ENCODE results near the gene KRT13. TPM values are rescaled to one million over a fixed set of nuclear protein-coding genes. Genes with fewer than 3 reads are reported as not detected.

Gene KRT13
- total and polyA plus RNA-seq, 2 experiments from 2014 or later, result not detected

GRCh38 chr17:41528959-41529353 is 23.5 kb upstream of the KRT13 start:
- Mint-ChIP-seq H3K36me3 (ENCODE audit: low read depth) (peaks cover 27% of the 10 kb centered on the region), H3K4me1 (peaks cover 27% of the 10 kb centered on the region), H3K9me3 (no peaks in the 10 kb centered on the region; the same call in 2 of the 3 replicates), H3K27me3 (ENCODE audit: insufficient read depth, low read depth, poor library complexity) (peaks cover 21% of the 10 kb centered on the region), H3K4me3 (peak overlapping the region; percentile 92), H3K27ac (peak overlapping the region; percentile 89)
- H3K27ac ChIP-seq (ENCODE audit: low read depth), result no peak overlapping the region
- peaks cover 15% of the 10 kb centered on the region for H3K4me1 ChIP-seq (ENCODE audit: insufficient read depth)
- ATAC-seq (no peak), DNase-seq (ENCODE audit: low spot score) (peak; percentile 38)
- peaks cover 9% of the 10 kb centered on the region; the same call in 1 of the 2 replicates for H4K20me1 ChIP-seq (replicated peaks; ENCODE audit: insufficient read depth)
- no peaks in the 10 kb centered on the region for H3K27me3 ChIP-seq (ENCODE audit: insufficient read depth)
- TF ChIP-seq CTCF (conservative IDR thresholded peaks at IDR 0.05; ENCODE audit: low read depth in 2 of 2) (no peak), ZNF331 (CRISPR knock-in tag; IDR thresholded peaks at IDR 0.05; ENCODE audit: low read depth) (no peak), EZH2phosphoT487 (IDR thresholded peaks at IDR 0.05; ENCODE audit: unreplicated experiment) (no peak), POLR2AphosphoS5 (IDR thresholded peaks at IDR 0.05; ENCODE audit: low read depth) (no peak)
- peak overlapping the region; percentile 38; the same call in 1 of the 2 replicates for H2AFZ ChIP-seq
- H3K79me2 ChIP-seq (replicated peaks; ENCODE audit: insufficient read depth), result peaks cover 11% of the 10 kb centered on the region
- no peaks in the 10 kb centered on the region for H3K36me3 ChIP-seq (ENCODE audit: insufficient read depth)
- H3F3A ChIP-seq (replicated peaks; ENCODE audit: low read depth), result no peaks in the 10 kb centered on the region
- peak overlapping the region; percentile 92; the same call in 1 of the 2 replicates for H3K4me2 ChIP-seq
- H3K9me2 ChIP-seq (ENCODE audit: insufficient read depth), result no peaks in the 10 kb centered on the region
- no peak overlapping the region for H3K4me3 ChIP-seq

GRCh38 chr17:41527063-41528023 is 21.9 kb upstream of the KRT13 start:
- Histone ChIP-seq H3K4me3 (peak overlapping the region; percentile 97), H3K79me2 (replicated peaks; ENCODE audit: insufficient read depth) (peaks cover 11% of the 10 kb centered on the region), H4K20me1 (replicated peaks; ENCODE audit: insufficient read depth) (peaks cover 9% of the 10 kb centered on the region; the same call in 1 of the 2 replicates), H3K27me3 (ENCODE audit: insufficient read depth) (no peaks in the 10 kb centered on the region), H3K9me2 (ENCODE audit: insufficient read depth) (no peaks in the 10 kb centered on the region), H3K27ac (ENCODE audit: low read depth) (peak overlapping the region; percentile 88; the same call in 1 of the 2 replicates), H3K4me2 (peak overlapping the region; percentile 92), H2AFZ (peak overlapping the region; percentile 81), H3K36me3 (ENCODE audit: insufficient read depth) (0 out of 2 replicates have a peak, but pooled peaks cover 9% of the 10 kb centered on the region), H3F3A (replicated peaks; ENCODE audit: low read depth) (no peaks in the 10 kb centered on the region), H3K4me1 (ENCODE audit: insufficient read depth) (peaks cover 16% of the 10 kb centered on the region)
- H3K4me1 Mint-ChIP-seq, result peaks cover 27% of the 10 kb centered on the region
- peak overlapping the region; percentile 92 for H3K4me3 Mint-ChIP-seq
- H3K9me3 Mint-ChIP-seq, result no peaks in the 10 kb centered on the region; the same call in 2 of the 3 replicates
- TF ChIP-seq REST (IDR thresholded peaks at IDR 0.05; ENCODE audit: unreplicated experiment), result no peak
- 0 out of 4 replicates have a peak, but pooled peaks of 1 of the 2 experiments have one; percentile 11 for TF ChIP-seq CTCF (conservative IDR thresholded peaks at IDR 0.05; ENCODE audit: low read depth in 2 of 2)
- H3K36me3 Mint-ChIP-seq (ENCODE audit: low read depth), result peaks cover 40% of the 10 kb centered on the region
- peak; percentile 64 for DNase-seq (ENCODE audit: low spot score)
- ATAC-seq, result peak; percentile 56
- H3K27ac Mint-ChIP-seq, result peak overlapping the region; percentile 98
- peaks cover 21% of the 10 kb centered on the region for H3K27me3 Mint-ChIP-seq (ENCODE audit: insufficient read depth, low read depth, poor library complexity)
